Activated B cell treated with CpG ODN at 0.5 μM for 24 hours (primary cell): Measurements from ENCODE around the gene DNAJB1. TPM values are rescaled to one million over a fixed set of nuclear protein-coding genes. Genes with fewer than 3 reads are reported as not detected.

ENCODE experiments used
- ATAC-seq: fragments of 200-7000 bp; cut with Tn5 transposase; one replicate; pipeline ENCODE4 v1.10.0; 2021; ENCODE audit warnings: low read depth, mild to moderate bottlenecking, moderate library complexity
- CTCF ChIA-PET: fragments of 350-600 bp; sonication (Branson Sonifier 250); formaldehyde crosslinking; loops from one replicate; lab custom pipeline; 2021; ENCODE audit warnings: antibody characterized with exemption; lab: Charles Lee
- POLR2A ChIA-PET: fragments of 350-600 bp; sonication (Branson Sonifier 250); formaldehyde crosslinking; loops from one replicate; lab custom pipeline; 2021; ENCODE audit warnings: antibody characterized with exemption; lab: Charles Lee
- DNase-seq: peaks from one replicate; pipeline ENCODE4 v3.0.0; 2022
- H3K27ac Mint-ChIP-seq: one replicate; pipeline ENCODE4 v1.8.0; 2020; ENCODE audit warnings: mixed read lengths
- H3K27me3 Mint-ChIP-seq: one replicate; pipeline ENCODE4 v1.8.0; 2021; ENCODE audit warnings: mixed read lengths
- H3K36me3 Mint-ChIP-seq: one replicate; pipeline ENCODE4 v1.8.0; 2021; ENCODE audit warnings: low read depth, mixed read lengths
- H3K4me1 Mint-ChIP-seq: one replicate; pipeline ENCODE4 v1.8.0; 2021; ENCODE audit warnings: mixed read lengths
- H3K4me3 Mint-ChIP-seq: one replicate; pipeline ENCODE4 v1.8.0; 2020; ENCODE audit warnings: mild to moderate bottlenecking, mixed read lengths
- H3K9me3 Mint-ChIP-seq: one replicate; pipeline ENCODE4 v1.8.0; 2020; ENCODE audit warnings: mixed read lengths
- intact Hi-C: fragments of 100-400 bp; cut with micrococcal nuclease; formaldehyde crosslinking; loops from one replicate; pipeline ENCODE4 v1.15.1; 2024
- total RNA-seq: library from RNA; stranded (reverse); gene quantifications from 2 replicates; pipeline ENCODE4 v1.2.3, GENCODE V29; 2022
- TF ChIP-seq, protein P1 (sequence below): fragments of 200-600 bp; IDR thresholded peaks from one replicate; pipeline ENCODE4 v1.8.0; 2022; ENCODE audit warnings: antibody characterized with exemption, mild to moderate bottlenecking

Gene DNAJB1
- total RNA-seq, 1 donor from 2014 or later, result 56.1 TPM

DNA sequence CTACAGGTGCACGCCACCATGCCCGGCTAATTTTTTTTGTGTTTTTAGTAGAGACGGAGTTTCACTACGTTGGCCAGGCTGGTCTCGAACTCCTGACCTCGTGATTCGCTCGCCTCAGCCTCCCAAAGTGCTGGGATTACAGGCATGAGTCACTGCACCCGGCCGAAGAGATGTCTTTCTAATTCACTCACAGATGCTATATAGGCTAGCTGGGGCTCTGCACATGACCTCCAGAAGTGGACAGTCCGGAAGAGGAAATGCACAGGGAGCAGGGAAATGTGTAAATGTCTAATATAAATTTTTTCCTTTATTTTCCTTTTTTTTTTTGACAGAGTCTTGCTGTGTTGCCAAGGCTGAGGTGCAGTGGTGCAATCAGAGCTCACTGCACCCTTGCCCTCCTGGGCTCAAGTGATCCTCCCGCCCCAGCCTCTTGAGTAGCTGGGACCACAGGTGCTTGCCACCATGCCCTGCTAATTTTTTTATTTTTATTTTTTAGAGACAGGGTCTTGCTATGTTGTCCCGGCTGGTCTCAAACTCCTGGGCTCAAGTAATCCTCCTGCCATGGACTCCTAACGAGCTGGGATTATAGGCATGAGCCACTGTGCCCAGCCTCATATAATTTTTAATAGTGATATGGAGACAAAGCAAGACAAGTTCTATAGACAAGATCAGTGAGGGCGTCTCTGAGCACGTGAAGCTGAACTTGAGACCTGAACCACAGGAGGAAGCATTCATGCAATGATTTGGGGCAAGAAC is 30.6 kb downstream of the DNAJB1 start:
- Mint-ChIP-seq H3K27ac (no peak overlapping the region), H3K27me3 (no peaks in the 10 kb centered on the region), H3K4me1 (peaks cover 2% of the 10 kb centered on the region), H3K9me3 (no peaks in the 10 kb centered on the region), H3K4me3 (no peak overlapping the region), H3K36me3 (peaks cover 12% of the 10 kb centered on the region)
- DNase-seq (no peak), ATAC-seq (no peak)
- TF ChIP-seq, protein P1, sequence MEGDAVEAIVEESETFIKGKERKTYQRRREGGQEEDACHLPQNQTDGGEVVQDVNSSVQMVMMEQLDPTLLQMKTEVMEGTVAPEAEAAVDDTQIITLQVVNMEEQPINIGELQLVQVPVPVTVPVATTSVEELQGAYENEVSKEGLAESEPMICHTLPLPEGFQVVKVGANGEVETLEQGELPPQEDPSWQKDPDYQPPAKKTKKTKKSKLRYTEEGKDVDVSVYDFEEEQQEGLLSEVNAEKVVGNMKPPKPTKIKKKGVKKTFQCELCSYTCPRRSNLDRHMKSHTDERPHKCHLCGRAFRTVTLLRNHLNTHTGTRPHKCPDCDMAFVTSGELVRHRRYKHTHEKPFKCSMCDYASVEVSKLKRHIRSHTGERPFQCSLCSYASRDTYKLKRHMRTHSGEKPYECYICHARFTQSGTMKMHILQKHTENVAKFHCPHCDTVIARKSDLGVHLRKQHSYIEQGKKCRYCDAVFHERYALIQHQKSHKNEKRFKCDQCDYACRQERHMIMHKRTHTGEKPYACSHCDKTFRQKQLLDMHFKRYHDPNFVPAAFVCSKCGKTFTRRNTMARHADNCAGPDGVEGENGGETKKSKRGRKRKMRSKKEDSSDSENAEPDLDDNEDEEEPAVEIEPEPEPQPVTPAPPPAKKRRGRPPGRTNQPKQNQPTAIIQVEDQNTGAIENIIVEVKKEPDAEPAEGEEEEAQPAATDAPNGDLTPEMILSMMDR, result no peak
- CTCF ChIA-PET, result interaction anchor here (0.8 kb wide), 1 partner anchor 625 kb away, joined by 3 read pairs; no protein-coding TSS in a partner anchor
- POLR2A ChIA-PET, result interaction anchor here (0.7 to 1.3 kb wide), 3 partner anchors 30 to 351 kb away, joined by 4 to 8 read pairs (median 7); partner anchors contain the start of gene ASF1B
- intact Hi-C loops, result no loop called here

DNA sequence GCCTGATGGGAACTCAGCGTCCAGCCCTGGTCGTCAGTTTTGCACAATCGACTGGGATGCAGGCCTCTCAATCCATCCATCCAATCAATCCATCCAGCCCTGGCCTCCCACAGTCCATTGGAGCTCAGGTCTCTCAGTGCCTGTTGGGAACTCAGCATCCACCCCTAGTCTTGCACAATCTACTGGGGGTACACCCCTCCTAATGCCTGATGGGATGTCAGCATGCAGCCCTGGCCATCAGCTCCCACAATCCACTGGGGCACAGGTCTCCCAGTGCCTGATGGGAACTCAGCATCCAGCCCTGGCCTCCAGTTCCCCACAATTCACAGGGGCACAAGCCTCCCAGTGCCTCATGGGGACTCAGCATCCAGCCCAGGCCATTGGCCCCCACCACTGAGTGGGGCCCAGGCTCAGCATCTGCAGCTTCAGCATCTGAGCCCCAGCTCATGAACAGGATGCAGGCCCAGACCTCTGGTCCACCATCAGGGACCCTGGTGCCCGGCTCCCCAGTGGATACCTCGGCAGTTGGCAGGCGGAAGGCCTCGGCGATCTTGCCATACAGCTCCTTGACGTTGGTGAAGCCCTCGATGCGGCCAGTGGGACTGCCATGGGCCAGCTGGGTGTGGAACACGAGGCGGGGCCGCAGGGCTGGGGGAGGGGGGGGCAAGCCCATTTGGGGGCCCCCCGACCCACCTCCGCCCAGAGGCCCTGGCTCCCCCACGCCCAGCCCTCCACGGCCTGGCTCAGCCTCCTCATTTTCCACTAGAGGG is 35.8 kb downstream of the DNAJB1 start:
- H3K36me3 Mint-ChIP-seq, result peaks cover 3% of the 10 kb centered on the region
- DNase-seq (no peak), ATAC-seq (no peak)
- ChIA-PET POLR2A (interaction anchor here (0.6 kb wide), 1 partner anchor 17 kb away, joined by 5 read pairs; no protein-coding TSS in a partner anchor), CTCF (no interaction called here)
- H3K4me1 Mint-ChIP-seq, result peaks cover 2% of the 10 kb centered on the region
- TF ChIP-seq, protein P1, result no peak
- no peak overlapping the region for H3K27ac Mint-ChIP-seq
- H3K4me3 Mint-ChIP-seq, result no peak overlapping the region
- H3K9me3 Mint-ChIP-seq, result no peaks in the 10 kb centered on the region
- no peaks in the 10 kb centered on the region for H3K27me3 Mint-ChIP-seq
- intact Hi-C loops, result no loop called here

DNA sequence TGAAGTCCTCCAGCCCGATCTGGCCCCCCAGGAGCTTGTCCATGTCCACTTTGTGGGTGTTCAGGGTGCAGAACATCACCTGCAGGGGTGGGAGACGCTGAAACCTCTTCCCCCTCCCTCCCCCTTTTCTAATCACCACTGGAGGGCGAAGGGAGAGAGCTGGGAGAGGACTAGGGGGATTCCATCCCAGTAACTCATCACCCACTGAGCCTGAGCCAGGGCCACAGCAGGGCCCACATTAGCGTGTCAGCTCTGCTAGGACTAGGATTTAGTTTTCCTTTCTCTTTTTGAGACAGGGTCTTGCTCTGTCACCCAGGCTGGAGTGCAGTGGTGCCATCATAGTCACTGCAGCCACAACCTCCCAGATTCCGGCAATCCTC is 37.5 kb downstream of the DNAJB1 start:
- DNase-seq (no peak), ATAC-seq (no peak)
- Mint-ChIP-seq H3K27ac (no peak overlapping the region), H3K4me1 (peaks cover under 1% of the 10 kb centered on the region), H3K4me3 (no peak overlapping the region), H3K36me3 (peaks cover 3% of the 10 kb centered on the region), H3K9me3 (no peaks in the 10 kb centered on the region), H3K27me3 (peaks cover 9% of the 10 kb centered on the region)
- TF ChIP-seq, protein P1, result no peak
- CTCF ChIA-PET, result interaction anchor here (1.1 to 1.8 kb wide), 3 partner anchors 13 to 344 kb away, joined by 3 to 7 read pairs (median 4); partner anchors contain the start of gene ASF1B
- POLR2A ChIA-PET, result no interaction called here
- intact Hi-C loops, result no loop called here

DNA sequence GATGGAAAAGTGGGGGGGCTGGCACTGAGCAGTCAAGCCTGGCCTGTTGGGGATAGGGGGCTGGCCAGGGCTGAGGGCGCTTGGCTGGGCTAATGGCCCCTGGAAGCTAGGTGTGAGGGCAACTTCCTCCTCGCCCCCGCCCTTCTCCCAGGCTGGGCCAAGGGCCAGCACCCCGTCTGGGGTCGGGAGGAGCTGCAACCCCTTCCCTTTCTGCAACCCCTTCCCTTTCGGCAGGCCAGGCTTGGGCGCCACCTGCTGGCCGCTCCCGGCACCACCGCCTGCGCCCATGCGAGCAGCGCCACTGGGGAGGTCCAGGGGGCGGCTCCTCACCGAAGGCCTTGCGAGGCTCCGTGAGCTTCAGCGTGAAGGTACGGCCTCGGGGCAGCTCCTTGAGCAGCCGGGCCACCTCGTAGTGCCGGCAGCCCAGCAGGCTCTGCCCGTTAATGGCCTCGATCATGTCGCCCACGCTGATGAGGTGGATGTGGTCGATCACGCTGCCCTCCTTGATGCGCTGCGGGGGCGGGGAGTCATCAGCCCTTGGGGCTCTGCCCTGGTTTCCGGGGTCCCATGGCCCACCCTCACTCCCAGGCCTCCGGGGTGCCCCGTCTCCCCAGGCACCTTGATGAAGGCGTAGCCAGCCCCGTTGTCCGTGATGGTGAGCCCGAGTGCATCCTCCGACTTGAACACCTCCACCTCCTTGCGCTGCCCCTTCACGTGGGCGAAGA is 38.1 kb downstream of the DNAJB1 start:
- intact Hi-C loops, result loop anchor here (10.0 kb wide), 1 partner anchor 405 kb away; the partner anchor contains the start of gene MISP3
- Mint-ChIP-seq H3K36me3 (peaks cover 3% of the 10 kb centered on the region), H3K4me3 (no peak overlapping the region), H3K9me3 (no peaks in the 10 kb centered on the region), H3K27ac (no peak overlapping the region), H3K27me3 (peaks cover 12% of the 10 kb centered on the region), H3K4me1 (peaks cover 3% of the 10 kb centered on the region)
- ATAC-seq, result peak; percentile 77
- DNase-seq, result peak; percentile 73
- ChIA-PET CTCF (interaction anchor here (0.7 to 1.8 kb wide), 7 partner anchors 14 to 343 kb away, joined by 3 to 7 read pairs (median 3); partner anchors contain the start of gene ASF1B), POLR2A (interaction anchor here (0.6 to 1.9 kb wide), 2 partner anchors 16 to 462 kb away, joined by 3 to 5 read pairs; partner anchors contain the start of gene GIPC1)
- TF ChIP-seq, protein P1, result peak; percentile 36
